ENCODE data around the gene SETD2. TPM values are rescaled to one million over a fixed set of nuclear protein-coding genes. Genes with fewer than 3 reads are reported as not detected.

The SETD2 gene
- polyA plus RNA-seq, 1 of the 3 experiments (the other 2 are of a cell fraction), result 12.1 TPM

DNA sequence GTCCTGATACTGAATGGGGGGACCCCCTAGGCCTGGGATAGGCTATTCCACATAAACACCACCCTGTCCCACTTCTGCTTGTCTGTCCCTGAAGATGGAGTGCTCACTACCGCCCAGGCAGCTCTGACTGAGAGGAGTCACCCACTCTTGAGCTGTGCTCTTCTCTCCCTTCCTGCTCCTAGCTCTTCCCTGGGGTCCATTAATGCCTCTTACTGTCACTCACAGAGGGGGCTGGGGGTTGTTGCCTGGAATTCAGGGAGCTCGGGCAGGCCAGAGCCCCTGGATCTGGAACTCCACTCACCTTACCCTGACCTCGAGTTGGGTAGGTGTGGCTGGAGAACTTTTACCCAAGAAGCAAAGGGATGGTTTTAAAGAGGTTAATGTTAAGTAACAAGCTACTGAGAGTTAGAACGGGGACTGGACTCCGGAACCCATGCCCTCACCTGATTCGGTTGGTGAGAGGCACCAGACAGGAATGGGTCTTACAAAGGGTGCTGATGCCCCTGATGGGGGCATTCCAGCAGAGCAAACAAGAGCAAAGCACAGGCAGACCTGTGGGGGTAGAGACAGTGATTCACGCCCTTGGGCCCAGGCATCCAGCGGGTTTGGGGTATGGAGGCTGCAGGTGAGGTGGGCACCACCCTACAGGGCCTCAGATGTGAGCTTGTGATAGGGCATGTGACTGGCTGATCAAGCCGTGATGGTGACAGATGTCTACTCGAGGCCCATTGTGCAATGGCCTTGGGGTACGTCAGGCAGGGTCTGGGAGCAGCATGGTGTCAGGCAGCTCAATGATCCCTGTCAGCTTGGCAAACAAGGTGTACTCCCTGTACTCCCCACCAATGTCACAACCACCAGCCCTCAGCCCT is 179.1 kb downstream of the SETD2 start:
- no peak overlapping the region for H3K4me3 ChIP-seq (ENCODE audit: low read depth in 2 of 2, low read length in 1 of 2)
- no peaks in the 10 kb centered on the region for H3K9me3 ChIP-seq
- TF ChIP-seq SIN3A (IDR thresholded peaks at IDR 0.05; ENCODE audit: borderline replicate concordance, low read depth, low read length), result no peak
- TF ChIP-seq MXI1 (IDR thresholded peaks at IDR 0.05; ENCODE audit: low read depth, low read length), result no peak
- TF ChIP-seq, protein P1, sequence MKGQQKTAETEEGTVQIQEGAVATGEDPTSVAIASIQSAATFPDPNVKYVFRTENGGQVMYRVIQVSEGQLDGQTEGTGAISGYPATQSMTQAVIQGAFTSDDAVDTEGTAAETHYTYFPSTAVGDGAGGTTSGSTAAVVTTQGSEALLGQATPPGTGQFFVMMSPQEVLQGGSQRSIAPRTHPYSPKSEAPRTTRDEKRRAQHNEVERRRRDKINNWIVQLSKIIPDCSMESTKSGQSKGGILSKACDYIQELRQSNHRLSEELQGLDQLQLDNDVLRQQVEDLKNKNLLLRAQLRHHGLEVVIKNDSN (IDR thresholded peaks at IDR 0.05; ENCODE audit: borderline replicate concordance, low read depth), result no peak
- TF ChIP-seq RFX5 (IDR thresholded peaks at IDR 0.05; ENCODE audit: low read length), result no peak
- no peak for TF ChIP-seq EP300 (IDR thresholded peaks at IDR 0.05; ENCODE audit: borderline replicate concordance in 1 of 2, low read depth in 1 of 2, low read length in 1 of 2)
- no peak for TF ChIP-seq JUND (IDR thresholded peaks at IDR 0.05)
- H3K36me3 ChIP-seq (replicated peaks in 1 of 2; ENCODE audit: control insufficient read depth in 1 of 2, insufficient read depth in 2 of 2, low read length in 1 of 2), result peaks cover 0 to 4% of the 10 kb centered on the region in 2 experiments
- no peaks in the 10 kb centered on the region for H3F3A ChIP-seq (replicated peaks; ENCODE audit: insufficient read depth)
- no peak overlapping the region for H3K4me2 ChIP-seq
- H3K4me1 ChIP-seq (ENCODE audit: control insufficient read depth in 1 of 2, insufficient read depth in 2 of 2, low read depth in 1 of 2, low read length in 1 of 2), result peaks cover 0 to 10% of the 10 kb centered on the region in 2 experiments; a peak in 1 of 4 replicates
- H3K79me2 ChIP-seq (ENCODE audit: insufficient read depth), result no peaks in the 10 kb centered on the region
- H4K20me1 ChIP-seq (ENCODE audit: insufficient read depth), result no peaks in the 10 kb centered on the region
- H2AFZ ChIP-seq (ENCODE audit: low read depth), result no peak overlapping the region
- H3K27ac ChIP-seq (ENCODE audit: low read depth in 2 of 2, low read length in 1 of 2), result no peak overlapping the region
- 91% methylated on average over 7 of the region's 11 CpGs for WGBS (ENCODE audit: low lambda C conversion rate)
- CTCF ChIA-PET, result interaction anchor here (0.6 to 1.8 kb wide), 4 partner anchors 10 to 386 kb away, joined by 3 to 11 read pairs (median 4); no protein-coding TSS in a partner anchor
- H3K9me2 ChIP-seq, result no peaks in the 10 kb centered on the region
- no peaks in the 10 kb centered on the region for H3K27me3 ChIP-seq (ENCODE audit: insufficient read depth)
- H3K9ac ChIP-seq, result no peak overlapping the region
- POLR2A ChIA-PET, result no interaction called here
- no peak for DNase-seq

DNA sequence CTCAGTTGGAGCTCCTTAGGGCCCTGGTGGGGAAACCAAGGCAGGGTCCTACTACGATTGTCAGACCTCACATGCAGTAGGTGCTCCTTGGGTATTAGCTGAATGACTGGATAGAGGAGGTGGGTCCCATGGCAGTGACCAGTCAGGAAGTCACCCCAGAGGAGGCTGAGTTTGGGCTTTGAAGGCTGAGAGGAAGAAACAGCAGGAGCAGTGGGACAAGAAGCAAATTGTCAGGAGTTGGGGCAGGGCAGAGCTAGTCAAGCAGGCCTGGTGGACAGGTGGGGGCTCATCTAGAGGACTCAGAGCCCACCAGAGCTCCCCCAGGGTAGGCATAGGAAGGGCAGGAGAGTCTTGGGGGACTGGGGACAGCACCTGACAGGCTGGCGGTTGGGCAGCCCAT is 181.4 kb downstream of the SETD2 start:
- Histone ChIP-seq H3F3A (replicated peaks; ENCODE audit: insufficient read depth) (no peaks in the 10 kb centered on the region), H3K79me2 (ENCODE audit: insufficient read depth) (peaks cover 4% of the 10 kb centered on the region; the same call in 1 of the 2 replicates), H3K9ac (no peak overlapping the region), H3K9me2 (no peaks in the 10 kb centered on the region), H3K27ac (ENCODE audit: low read depth in 2 of 2, low read length in 1 of 2) (no peak overlapping the region), H3K27me3 (ENCODE audit: insufficient read depth) (no peaks in the 10 kb centered on the region), H3K4me2 (no peak overlapping the region), H2AFZ (ENCODE audit: low read depth) (no peak overlapping the region), H3K4me1 (ENCODE audit: control insufficient read depth in 1 of 2, insufficient read depth in 2 of 2, low read depth in 1 of 2, low read length in 1 of 2) (peaks cover 0 to 19% of the 10 kb centered on the region in 2 experiments; a peak in 1 of 4 replicates), H4K20me1 (ENCODE audit: insufficient read depth) (no peaks in the 10 kb centered on the region), H3K4me3 (ENCODE audit: low read depth in 2 of 2, low read length in 1 of 2) (no peak overlapping the region), H3K9me3 (no peaks in the 10 kb centered on the region), H3K36me3 (replicated peaks in 1 of 2; ENCODE audit: control insufficient read depth in 1 of 2, insufficient read depth in 2 of 2, low read length in 1 of 2) (no peaks in the 10 kb centered on the region)
- POLR2A ChIA-PET, result no interaction called here
- no peak for TF ChIP-seq RXRA (IDR thresholded peaks at IDR 0.05; ENCODE audit: borderline replicate concordance, low read depth)
- TF ChIP-seq, protein P2, sequence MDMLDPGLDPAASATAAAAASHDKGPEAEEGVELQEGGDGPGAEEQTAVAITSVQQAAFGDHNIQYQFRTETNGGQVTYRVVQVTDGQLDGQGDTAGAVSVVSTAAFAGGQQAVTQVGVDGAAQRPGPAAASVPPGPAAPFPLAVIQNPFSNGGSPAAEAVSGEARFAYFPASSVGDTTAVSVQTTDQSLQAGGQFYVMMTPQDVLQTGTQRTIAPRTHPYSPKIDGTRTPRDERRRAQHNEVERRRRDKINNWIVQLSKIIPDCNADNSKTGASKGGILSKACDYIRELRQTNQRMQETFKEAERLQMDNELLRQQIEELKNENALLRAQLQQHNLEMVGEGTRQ (IDR thresholded peaks at IDR 0.05; ENCODE audit: borderline replicate concordance, low read depth, low read length), result no peak
- no peak for TF ChIP-seq NRF1 (IDR thresholded peaks at IDR 0.05; ENCODE audit: low read depth, low read length)
- no peak for TF ChIP-seq FOXJ3 (CRISPR knock-in tag; IDR thresholded peaks at IDR 0.05)
- TF ChIP-seq FOXM1 (IDR thresholded peaks at IDR 0.05; ENCODE audit: low read depth), result no peak
- DNase-seq, result no peak
- CTCF ChIA-PET, result interaction anchor here (1.2 to 6.8 kb wide), 4 partner anchors 16 to 88 kb away, joined by 4 to 29 read pairs (median 6); no protein-coding TSS in a partner anchor
- 90% methylated on average over 2 of the region's 2 CpGs for whole genome bisulfite sequencing (ENCODE audit: low lambda C conversion rate)
